Inferior parietal cortex (tissue), 1 donor: ENCODE results near the gene SOX6.

Source experiments
- DNase-seq: peaks from one replicate; pipeline ENCODE4 v3.0.0-alpha.2; 2016; ENCODE audit errors: extremely low spot score

Gene SOX6

DNA sequence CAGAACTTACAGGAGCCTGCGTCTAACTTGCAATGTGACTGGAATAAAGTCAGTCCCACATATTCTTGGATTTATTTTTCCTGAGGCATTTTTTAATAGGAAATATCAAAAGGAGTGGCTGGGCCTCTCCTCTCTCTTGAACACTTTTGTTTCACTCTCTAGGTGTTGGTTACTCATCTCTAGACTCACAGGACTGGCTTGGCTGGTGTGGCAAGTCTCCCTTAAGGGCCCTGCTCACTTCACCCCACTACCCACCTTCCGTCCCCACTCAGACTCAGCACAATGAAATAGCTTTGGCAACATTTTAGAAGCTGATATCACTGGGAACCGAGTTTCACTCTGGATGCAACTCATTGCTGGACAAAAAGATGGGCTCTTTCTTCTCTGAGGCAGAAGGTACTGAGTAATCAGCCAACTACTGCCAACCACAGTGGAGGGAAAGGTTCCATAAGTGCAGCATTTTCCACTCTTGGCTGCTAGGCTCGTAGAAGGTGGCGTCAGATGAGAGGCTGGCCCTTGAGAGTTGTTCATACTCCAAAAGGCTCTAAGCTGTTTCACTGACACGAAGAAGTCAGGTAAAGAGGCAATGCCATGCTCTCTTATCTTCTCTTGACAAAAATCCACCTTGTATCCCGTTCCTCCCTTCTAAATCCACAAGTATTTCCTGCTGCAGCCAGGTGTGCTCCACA lies 390.6 kb downstream of the SOX6 start:
- no peak for DNase-seq

- DNase-seq: no peak
Measured at GRCh38 chr11:15963266-15963665, 393.1 kb downstream of the SOX6 start.

DNA sequence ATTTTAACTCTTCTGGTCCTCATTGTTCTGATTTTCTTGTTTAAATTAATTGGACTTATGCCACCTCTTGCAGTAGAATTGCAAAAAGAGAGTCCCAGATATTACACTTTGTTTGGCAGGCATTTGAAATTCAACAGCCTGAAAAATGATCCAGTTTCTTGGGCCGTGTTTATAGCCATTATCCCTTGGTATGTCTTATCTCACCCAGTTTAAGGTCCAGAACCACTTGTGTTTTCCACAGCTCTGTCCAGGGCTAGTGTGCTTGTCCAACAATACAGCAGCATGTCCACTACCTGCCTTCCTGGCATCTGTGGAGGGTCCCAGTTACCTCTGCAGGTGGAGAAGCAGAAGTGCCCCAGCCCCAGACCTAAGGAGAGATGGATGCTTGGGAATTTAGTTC lies 397.4 kb downstream of the SOX6 start:
- DNase-seq: no peak

GRCh38 chr11:15957234-15957633 lies 399.1 kb downstream of the SOX6 start:
- no peak for DNase-seq

DNA sequence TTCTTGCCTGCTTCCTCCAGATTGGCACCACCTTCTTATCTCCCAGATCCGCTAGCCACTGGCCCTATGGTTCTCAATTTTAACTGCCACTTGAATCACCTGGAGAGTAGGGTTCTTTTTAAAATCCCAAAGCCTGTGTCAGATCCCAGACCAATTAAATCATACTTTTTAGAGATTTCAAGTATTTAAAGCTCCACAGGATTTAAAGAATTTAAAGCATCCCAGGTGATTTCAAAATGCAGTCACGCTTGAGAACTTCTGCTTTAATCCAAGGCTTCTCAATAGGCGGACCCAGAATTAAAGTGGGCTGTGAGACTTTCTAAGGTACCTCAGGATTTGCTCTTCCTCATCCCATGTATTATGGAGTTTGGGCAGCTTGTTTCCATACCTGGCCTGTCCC lies 400.0 kb downstream of the SOX6 start:
- no peak for DNase-seq

DNA sequence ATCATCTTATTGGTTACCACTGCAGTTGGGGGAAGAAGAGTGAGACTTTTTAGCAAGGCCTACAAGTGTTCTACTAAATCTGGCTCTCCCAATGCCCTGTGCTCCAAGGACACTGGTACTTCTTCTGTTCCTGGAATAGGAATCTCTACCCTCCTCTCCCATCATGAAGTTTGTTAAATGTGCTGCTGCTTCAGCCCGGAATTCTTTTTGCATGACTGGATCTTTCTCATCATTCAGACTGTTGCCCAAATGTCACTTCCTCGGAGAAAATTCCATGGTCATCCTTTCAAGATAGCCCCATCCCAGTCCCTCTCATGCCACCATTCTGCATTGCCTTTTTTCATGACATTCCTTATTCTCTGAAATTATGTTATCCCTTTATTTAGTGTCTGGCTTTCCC lies 400.8 kb downstream of the SOX6 start:
- DNase-seq: no peak

- no peak for DNase-seq
Measured at GRCh38 chr11:15947681-15948648, 408.4 kb downstream of the SOX6 start.

- no peak for DNase-seq
Measured at GRCh38 chr11:15945726-15946125, 410.6 kb downstream of the SOX6 start.

DNA sequence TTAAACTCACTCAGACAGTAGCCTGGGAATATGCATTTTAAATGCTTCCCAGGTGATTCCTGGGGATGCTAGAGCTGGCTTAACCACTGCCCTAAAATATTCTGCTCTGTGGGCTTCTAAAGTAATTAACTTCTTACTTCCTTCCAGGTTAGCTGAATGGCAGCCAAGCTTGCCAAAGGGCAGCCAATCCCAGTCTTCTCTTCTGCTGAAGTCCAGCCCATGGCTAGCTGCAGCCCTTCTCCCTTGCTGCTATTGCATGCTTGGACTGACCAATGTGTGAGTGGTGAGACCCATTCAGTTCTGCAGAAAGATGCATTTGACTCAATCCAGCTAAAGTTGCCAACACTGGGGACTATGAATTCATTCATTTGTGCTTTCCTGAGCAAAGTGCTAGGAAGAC lies 411.9 kb downstream of the SOX6 start:
- no peak for DNase-seq

GRCh38 chr11:15943418-15944197 lies 412.7 kb downstream of the SOX6 start:
- DNase-seq: no peak

DNA sequence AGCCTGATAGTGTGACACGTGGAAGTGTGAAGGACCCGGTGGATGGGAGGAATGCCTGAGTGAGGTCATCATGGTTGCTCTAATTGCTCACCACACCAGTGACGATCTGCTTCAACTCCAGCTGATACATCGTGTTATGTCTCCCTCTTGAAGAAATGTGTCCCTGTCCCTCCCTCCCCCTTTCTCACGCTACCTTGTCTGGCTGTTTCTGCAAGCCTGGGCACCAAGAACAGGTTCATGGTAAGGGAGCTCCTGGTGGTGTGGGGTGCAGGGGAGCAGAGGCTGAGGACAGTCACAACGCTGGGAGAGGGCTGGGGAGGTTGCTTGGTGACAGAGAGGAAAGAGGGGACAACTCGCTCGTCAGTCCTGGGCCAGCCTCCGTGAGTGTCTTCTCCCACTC lies 413.4 kb downstream of the SOX6 start:
- no peak for DNase-seq

GRCh38 chr11:15942126-15942525 lies 414.2 kb downstream of the SOX6 start:
- DNase-seq: no peak

- no peak for DNase-seq
Measured at GRCh38 chr11:15941206-15941770, 415.1 kb downstream of the SOX6 start.

- DNase-seq: no peak
Measured at GRCh38 chr11:15940462-15941205, 415.7 kb downstream of the SOX6 start.

DNA sequence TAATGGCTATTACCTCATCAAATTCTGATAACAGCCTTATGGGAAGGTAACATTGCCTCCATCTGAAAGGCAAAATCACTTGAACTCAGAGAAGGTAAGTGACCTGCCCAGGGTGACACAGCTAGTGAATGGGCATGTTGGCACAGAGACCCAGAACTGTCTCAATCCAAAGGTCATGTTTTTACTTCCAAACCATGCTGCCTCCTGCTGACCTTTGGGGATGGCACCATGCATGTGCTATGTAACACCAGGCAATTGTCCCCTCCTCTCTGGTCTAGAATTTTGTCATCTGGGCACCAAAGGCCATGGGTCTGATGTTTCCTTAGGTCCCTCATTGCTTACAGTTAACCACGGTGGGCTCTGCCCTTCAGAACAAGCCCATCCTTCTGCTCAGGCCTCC lies 417.4 kb downstream of the SOX6 start:
- no peak for DNase-seq

DNA sequence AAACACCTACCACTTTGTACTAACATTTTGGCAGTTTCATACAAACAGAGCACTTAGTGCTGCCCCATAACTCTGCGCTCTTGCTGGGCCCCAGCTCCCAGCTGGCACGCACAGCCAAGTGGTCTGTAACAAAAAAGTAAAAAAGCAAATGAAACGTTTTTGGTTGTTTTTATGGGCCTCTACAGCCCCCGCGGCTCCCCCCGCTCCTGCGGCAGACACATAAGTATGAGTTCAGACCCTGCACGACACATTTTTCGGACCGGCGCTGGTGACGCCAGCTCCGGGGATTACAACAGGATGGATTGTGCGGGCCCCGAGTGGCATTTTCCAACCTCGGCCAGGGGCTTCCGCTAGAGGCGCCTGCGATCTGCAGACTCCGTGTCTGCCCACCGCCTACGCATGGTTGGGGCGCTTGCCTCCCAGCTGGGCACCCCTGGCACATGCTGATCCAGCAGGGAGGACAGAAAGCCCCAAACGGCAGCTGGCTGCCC lies 418.2 kb downstream of the SOX6 start:
- no peak for DNase-seq

- DNase-seq: no peak
Measured at GRCh38 chr11:15937601-15938120, 418.7 kb downstream of the SOX6 start.

GRCh38 chr11:15936011-15936410 lies 420.3 kb downstream of the SOX6 start:
- no peak for DNase-seq

DNA sequence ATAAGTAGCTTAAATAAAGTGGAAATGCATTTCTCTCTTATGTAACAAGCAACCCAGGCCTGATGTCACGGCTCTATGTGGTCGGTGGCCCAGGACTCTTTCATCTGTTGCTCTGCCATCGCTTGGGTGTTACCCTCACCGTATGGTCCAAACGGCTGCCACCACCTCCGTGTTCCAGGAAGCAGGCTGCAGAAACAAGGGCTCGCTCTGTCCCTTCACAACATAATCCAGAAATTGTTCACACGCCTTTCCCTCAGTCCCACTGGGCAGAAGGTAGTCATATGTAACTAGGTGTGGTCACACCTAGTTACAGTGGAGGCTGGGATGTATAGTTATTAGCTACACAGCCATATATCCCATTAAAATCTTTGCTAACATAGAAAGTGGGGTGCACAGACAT lies 421.0 kb downstream of the SOX6 start:
- no peak for DNase-seq

- no peak for DNase-seq
Measured at GRCh38 chr11:15933886-15934625, 422.3 kb downstream of the SOX6 start.
